Kidney (tissue), 14 donors: ENCODE data around the gene SBK3. TPM values are rescaled to one million over a fixed set of nuclear protein-coding genes. Genes with fewer than 3 reads are reported as not detected.

Experiments
- DNase-seq, 5 donors: peaks; one replicate each; pipeline ENCODE4 v3.0.0-alpha.2; 2013 to 2020
- FAIRE-seq: peaks from 2 replicates; lab custom pipeline; 2012; peaks lifted over from hg19 to GRCh38; lab: Jason Lieb, UNC
- H3K27ac ChIP-seq, 2 donors: one replicate each; pipeline ENCODE4 v1.7.0; 2013; ENCODE audit warnings: low read depth in 2 of 2, low read length in 2 of 2, inconsistent platforms in 1 of 2
- H3K27me3 ChIP-seq: one replicate; pipeline ENCODE4 v1.7.1; 2013; ENCODE audit warnings: low read length, inconsistent platforms; ENCODE audit not compliant: control insufficient read depth, insufficient read depth
- H3K36me3 ChIP-seq, 3 donors: one replicate each; pipeline versions ENCODE4 v1.7.0 to v1.7.1; 2013; ENCODE audit warnings: low read length in 3 of 3, control low read depth in 1 of 3, inconsistent platforms in 1 of 3; ENCODE audit not compliant: insufficient read depth in 3 of 3, control insufficient read depth in 2 of 3
- H3K4me1 ChIP-seq, 3 donors: one replicate each; pipeline versions ENCODE4 v1.7.0 to v1.7.1; 2013; ENCODE audit warnings: low read length in 3 of 3, inconsistent platforms in 1 of 3, low read depth in 1 of 3; ENCODE audit not compliant: control insufficient read depth in 2 of 3, insufficient read depth in 2 of 3
- H3K4me3 ChIP-seq, 3 donors: one replicate each; pipeline versions ENCODE4 v1.7.0 to v1.8.1; 2013; ENCODE audit warnings: low read length in 3 of 3, control low read depth in 1 of 3, inconsistent platforms in 1 of 3
- H3K9ac ChIP-seq, 3 donors: one replicate each; pipeline versions ENCODE4 v1.7.0 to v1.7.1; 2013; ENCODE audit warnings: low read length in 3 of 3, control low read depth in 1 of 3, inconsistent platforms in 1 of 3
- H3K9me3 ChIP-seq, 3 donors: one replicate each; pipeline versions ENCODE4 v1.7.0 to v1.7.1; 2013; ENCODE audit warnings: low read length in 3 of 3, control low read depth in 1 of 3, inconsistent platforms in 1 of 3; ENCODE audit not compliant: control insufficient read depth in 2 of 3, insufficient read depth in 1 of 3
- CTCF ChIP-seq: IDR thresholded peaks from 3 replicates; pipeline ENCODE4 v1.5.1; 2012; ENCODE audit warnings: mild to moderate bottlenecking, moderate library complexity, borderline replicate concordance; ENCODE audit not compliant: insufficient read depth; ENCODE audit errors: extremely low read depth
- intact Hi-C: fragments of 100-400 bp; cut with DNase I; formaldehyde crosslinking; loops from one replicate; pipeline ENCODE4 v1.11.1; 2022
- polyA plus RNA-seq: library from polyadenylated mRNA; stranded (reverse); fragments of 350-450 nt; fragmentation: Illumina TruSeq; extraction: RNeasy Lipid Tissue Mini Kit (QIAGEN cat#74804); gene quantifications from one replicate; pipeline ENCODE4 v1.2.3, GENCODE V29; 2014; ENCODE audit warnings: low read depth, low replicate concordance; ENCODE audit not compliant: insufficient read depth
- total RNA-seq: library from RNA; stranded (reverse); fragmentation: NEBNext Ultra II Directional; extraction: Animal tissue kit (Norgen Biotek cat#: 25700); gene quantifications from one replicate; pipeline ENCODE4 v1.2.1, GENCODE V29; 2021
- donor health status: control.
- donor health status: control.
- donor health status: control.
- donor health status: control.
- donor health status: control.
- donor health status: DM: yes; HTN: yes; CAD: no.
- donor health status: Normal renal cell carcinoma (clear cell type).

The SBK3 gene
- total and polyA plus RNA-seq, 2 donors from 2014 or later = 0.66 TPM; not detected in 1

GRCh38 chr19:55546822-55547614 is 1.7 kb upstream of the SBK3 start:
- Histone ChIP-seq H3K9me3 (no peaks in the 10 kb centered on the region), H3K4me3 (no peak overlapping the region), H3K36me3 (no peaks in the 10 kb centered on the region), H3K27ac (peak overlapping the region; percentile 63 to 73), H3K9ac (peak overlapping the region in 1 of 3 donors; percentile 3), H3K4me1 (peaks cover 0 to 2% (median 0%) of the 10 kb centered on the region in 3 donors), H3K27me3 (no peaks in the 10 kb centered on the region)
- FAIRE-seq (no peak), DNase-seq (no peak)
- intact Hi-C loops = no loop called here
- TF ChIP-seq CTCF = no peak

GRCh38 chr19:55546011-55546410 is 668 bp upstream of the SBK3 start:
- Histone ChIP-seq H3K27ac (no peak overlapping the region), H3K4me1 (peaks cover 0 to 2% (median 0%) of the 10 kb centered on the region in 3 donors), H3K27me3 (no peaks in the 10 kb centered on the region), H3K36me3 (no peaks in the 10 kb centered on the region), H3K9ac (no peak overlapping the region), H3K4me3 (no peak overlapping the region), H3K9me3 (no peaks in the 10 kb centered on the region)
- TF ChIP-seq CTCF = no peak
- intact Hi-C loops = no loop called here
- no peak for FAIRE-seq
- peak in 1 of 5 donors; percentile 43 for DNase-seq

- no peaks in the 10 kb centered on the region for H3K9me3 ChIP-seq
- intact Hi-C loops = no loop called here
- FAIRE-seq (no peak), DNase-seq (no peak)
- H3K9ac ChIP-seq = no peak overlapping the region
- H3K27ac ChIP-seq = no peak overlapping the region
- no peak overlapping the region for H3K4me3 ChIP-seq
- TF ChIP-seq CTCF = no peak
- no peaks in the 10 kb centered on the region for H3K36me3 ChIP-seq
- H3K4me1 ChIP-seq = peaks cover 0 to 2% (median 0%) of the 10 kb centered on the region in 3 donors
- H3K27me3 ChIP-seq = no peaks in the 10 kb centered on the region
These were observed 435 bp downstream of the SBK3 start for GRCh38 chr19:55544776-55545439.
